Thyroid gland (tissue), 4 donors: Measurements from ENCODE around the gene TRABD2B. TPM values are rescaled to one million over a fixed set of nuclear protein-coding genes. Genes with fewer than 3 reads are reported as not detected.

ENCODE experiments used
- DNase-seq, 2 donors: peaks; one replicate each; pipeline ENCODE4 v3.0.0-alpha.2; 2019
- H3K27ac ChIP-seq, 3 donors: fragments of 200-600 bp; sonication (generic); 1 replicate in 2 of 3; 2 replicates in 1 of 3; pipeline ENCODE4 v1.5.1; 2016 to 2019; ENCODE audit warnings: mild to moderate bottlenecking in 1 of 3, moderate library complexity in 1 of 3
- H3K27me3 ChIP-seq: fragments of 200-600 bp; sonication (generic); one replicate; pipeline ENCODE4 v1.5.1; 2019
- H3K36me3 ChIP-seq, 2 donors: fragments of 200-600 bp; sonication (generic); one replicate each; pipeline ENCODE4 v1.5.1; 2016 to 2019
- H3K4me1 ChIP-seq, 2 donors: fragments of 200-600 bp; sonication (generic); one replicate each; pipeline ENCODE4 v1.5.1; 2017 to 2019
- H3K4me3 ChIP-seq, 3 donors: fragments of 200-600 bp; sonication (generic); replicated peaks in 1 of 3; 1 replicate in 2 of 3; 2 replicates in 1 of 3; pipeline ENCODE4 v1.5.1; 2016; ENCODE audit warnings: mild to moderate bottlenecking in 1 of 3
- H3K9me3 ChIP-seq: fragments of 200-600 bp; sonication (generic); one replicate; pipeline ENCODE4 v1.5.1; 2017
- CTCF ChIP-seq, 6 experiments: fragments of 200-600 bp in 3 of 6; fragments of 450-650 bp in 3 of 6; sonication (generic) in 3 of 6; IDR thresholded peaks; one replicate each; pipeline ENCODE4 v1.5.1; 2016 to 2019; ENCODE audit warnings: antibody characterized with exemption in 6 of 6, mild to moderate bottlenecking in 2 of 6, inconsistent platforms in 1 of 6, moderate library complexity in 1 of 6
- POLR2A ChIP-seq, 2 donors: fragments of 450-650 bp; IDR thresholded peaks; one replicate each; pipeline ENCODE4 v1.6.1; 2017; ENCODE audit warnings: antibody characterized with exemption in 2 of 2, mild to moderate bottlenecking in 2 of 2, moderate library complexity in 1 of 2
- WGBS, 2 donors: methylation state at CpG; one replicate each; pipeline ENCODE4 v1.1.5; 2017; 5-methylcytosine and 5-hydroxymethylcytosine counted together
- intact Hi-C: fragments of 100-400 bp; cut with DNase I; formaldehyde crosslinking; loops from one replicate; pipeline ENCODE4 v1.15.1; 2023
- total RNA-seq, 4 donors: library from RNA; depleted of rRNA; stranded (reverse); fragments of >200 nt; gene quantifications; one replicate each; pipeline ENCODE4 v1.2.3, GENCODE V29; 2016

Gene TRABD2B
- total RNA-seq, 4 donors from 2014 or later, result 0.34 to 1.1 (median 0.63) TPM

- no peak for DNase-seq
- TF ChIP-seq POLR2A (IDR thresholded peaks at IDR 0.05), result no peak
- no peak for TF ChIP-seq CTCF (IDR thresholded peaks at IDR 0.05)
- H3K36me3 ChIP-seq, result no peaks in the 10 kb centered on the region
- no peaks in the 10 kb centered on the region for H3K9me3 ChIP-seq
- no peaks in the 10 kb centered on the region for H3K27me3 ChIP-seq
- intact Hi-C loops, result no loop called here
- no peak overlapping the region for H3K27ac ChIP-seq
- H3K4me1 ChIP-seq, result peaks cover 0 to 14% of the 10 kb centered on the region in 2 donors
- WGBS, 2 donors, result 79 to 89% methylated on average over 3 of the region's 3 CpGs
- no peak overlapping the region for H3K4me3 ChIP-seq
Observed at GRCh38 chr1:47841356-47841755, 155.8 kb downstream of the TRABD2B start.

GRCh38 chr1:47840393-47841190 is 156.6 kb downstream of the TRABD2B start:
- H3K27ac ChIP-seq, result no peak overlapping the region
- H3K4me1 ChIP-seq, result peaks cover 0 to 14% of the 10 kb centered on the region in 2 donors
- intact Hi-C loops, result no loop called here

GRCh38 chr1:47839433-47839760 is 157.8 kb downstream of the TRABD2B start:
- H3K27me3 ChIP-seq, result no peaks in the 10 kb centered on the region
- H3K27ac ChIP-seq, result no peak overlapping the region
- H3K4me3 ChIP-seq, result no peak overlapping the region
- peak in 1 of 2 donors; percentile 10 for DNase-seq
- intact Hi-C loops, result no loop called here
- H3K9me3 ChIP-seq, result no peaks in the 10 kb centered on the region
- H3K4me1 ChIP-seq, result peaks cover 0 to 12% of the 10 kb centered on the region in 2 donors
- TF ChIP-seq POLR2A (IDR thresholded peaks at IDR 0.05), result no peak
- TF ChIP-seq CTCF (IDR thresholded peaks at IDR 0.05), result no peak
- 61 to 74% methylated on average over 4 of the region's 4 CpGs for WGBS, 2 donors
- no peaks in the 10 kb centered on the region for H3K36me3 ChIP-seq

More at GRCh38 chr1:47840393-47841190, 156.6 kb downstream of the TRABD2B start:
- no peak for TF ChIP-seq CTCF (IDR thresholded peaks at IDR 0.05)
- TF ChIP-seq POLR2A (IDR thresholded peaks at IDR 0.05), result no peak
- DNase-seq, result peak in 1 of 2 donors; percentile 15
- WGBS, 2 donors, result 70 to 89% methylated on average over 4 of the region's 4 CpGs
- no peaks in the 10 kb centered on the region for H3K36me3 ChIP-seq
- H3K9me3 ChIP-seq, result no peaks in the 10 kb centered on the region
- H3K4me3 ChIP-seq, result no peak overlapping the region
- H3K27me3 ChIP-seq, result no peaks in the 10 kb centered on the region

- no peak overlapping the region for H3K27ac ChIP-seq
- 91 to 93% methylated on average over 16 of the region's 16 CpGs for WGBS, 2 donors
- DNase-seq, result no peak
- H3K36me3 ChIP-seq, result no peaks in the 10 kb centered on the region
- no peaks in the 10 kb centered on the region for H3K27me3 ChIP-seq
- intact Hi-C loops, result no loop called here
- no peaks in the 10 kb centered on the region for H3K9me3 ChIP-seq
- peaks cover 0 to 6% of the 10 kb centered on the region in 2 donors for H3K4me1 ChIP-seq
- no peak overlapping the region for H3K4me3 ChIP-seq
- TF ChIP-seq POLR2A (IDR thresholded peaks at IDR 0.05), result no peak
- TF ChIP-seq CTCF (IDR thresholded peaks at IDR 0.05), result no peak
Observed at GRCh38 chr1:47838562-47839432, 158.4 kb downstream of the TRABD2B start.
